HepG2 (cell line): ENCODE results near the gene PBX2. TPM values are rescaled to one million over a fixed set of nuclear protein-coding genes. Genes with fewer than 3 reads are reported as not detected.

Experiments
- ARHGAP35 ChIP-seq: sonication (generic); formaldehyde crosslinking; IDR thresholded peaks from 2 replicates; pipeline ENCODE4 v1.9.0; 2022; ENCODE audit warnings: mild to moderate bottlenecking, inconsistent platforms, moderate library complexity, missing genetic modification reagents, borderline replicate concordance
- ASH2L ChIP-seq: fragments of 300-600, 200-600 bp; sonication (generic); IDR thresholded peaks from 2 replicates; pipeline ENCODE4 v1.7.0; 2017; ENCODE audit warnings: low read depth, mild to moderate bottlenecking, moderate library complexity, mixed read lengths, low read length; ENCODE audit not compliant: insufficient read length
- DPF2 ChIP-seq: sonication (generic); formaldehyde crosslinking; IDR thresholded peaks from 2 replicates; pipeline ENCODE4 v1.4.0; 2020; ENCODE audit warnings: mild to moderate bottlenecking, low read depth, missing genetic modification reagents, borderline replicate concordance
- DZIP1 ChIP-seq: sonication (generic); formaldehyde crosslinking; IDR thresholded peaks from 2 replicates; pipeline ENCODE4 v1.5.0; 2020; ENCODE audit warnings: mild to moderate bottlenecking, missing genetic modification reagents
- FOXJ3 ChIP-seq: sonication (generic); formaldehyde crosslinking; IDR thresholded peaks from 2 replicates; pipeline ENCODE4 v1.4.0; 2020; ENCODE audit warnings: missing genetic modification reagents, mild to moderate bottlenecking, borderline replicate concordance
- FOXM1 ChIP-seq: sonication (generic); formaldehyde crosslinking; IDR thresholded peaks from 2 replicates; pipeline ENCODE4 v1.5.0; 2020; ENCODE audit warnings: missing genetic modification reagents
- GABPB1 ChIP-seq: IDR thresholded peaks from 2 replicates; pipeline ENCODE4 v1.6.1; 2016; ENCODE audit warnings: mild to moderate bottlenecking, missing genetic modification reagents, moderate library complexity, missing compliant biosample characterization
- HDAC1 ChIP-seq: sonication (generic); formaldehyde crosslinking; IDR thresholded peaks from 2 replicates; pipeline ENCODE4 v1.5.1; 2020; ENCODE audit warnings: mild to moderate bottlenecking, missing genetic modification reagents
- HINFP ChIP-seq: sonication (generic); formaldehyde crosslinking; IDR thresholded peaks from 2 replicates; pipeline ENCODE4 v1.4.0; 2020; ENCODE audit warnings: low read depth, mild to moderate bottlenecking, missing genetic modification reagents
- HNF4G ChIP-seq, 2 experiments: sonication (generic) in 1 of 2; formaldehyde crosslinking in 1 of 2; IDR thresholded peaks; 2 replicates each; pipeline versions ENCODE4 v1.4.0 to v1.6.1; 2011 to 2020; ENCODE audit warnings: borderline replicate concordance in 2 of 2, low read depth in 2 of 2, mild to moderate bottlenecking in 2 of 2, low read length in 1 of 2, missing genetic modification reagents in 1 of 2, moderate library complexity in 1 of 2
- IKZF1 ChIP-seq: fragments of 450-650 bp; IDR thresholded peaks from 2 replicates; pipeline ENCODE4 v1.7.1; 2016
- NBN ChIP-seq: fragments of 450-650 bp; conservative IDR thresholded peaks from 2 replicates; pipeline ENCODE4 v1.6.1; 2017
- NFKBIZ ChIP-seq: IDR thresholded peaks from 2 replicates; pipeline ENCODE4 v1.6.1; 2018; ENCODE audit warnings: missing genetic modification reagents, missing compliant biosample characterization
- NR3C1 ChIP-seq: sonication (generic); formaldehyde crosslinking; IDR thresholded peaks from 2 replicates; pipeline ENCODE4 v1.4.0; 2020; ENCODE audit warnings: missing genetic modification reagents
- SALL1 ChIP-seq: sonication (generic); formaldehyde crosslinking; IDR thresholded peaks from 2 replicates; pipeline ENCODE4 v1.8.0; 2022; ENCODE audit warnings: mild to moderate bottlenecking, missing genetic modification reagents
- SIX4 ChIP-seq: sonication (generic); formaldehyde crosslinking; IDR thresholded peaks from 2 replicates; pipeline ENCODE4 v1.4.0; 2020; ENCODE audit warnings: missing genetic modification reagents
- ZNF124 ChIP-seq: sonication (generic); formaldehyde crosslinking; IDR thresholded peaks from 2 replicates; pipeline ENCODE4 v1.4.0; 2020; ENCODE audit warnings: missing genetic modification reagents
- ZNF17 ChIP-seq: sonication (generic); formaldehyde crosslinking; IDR thresholded peaks from 2 replicates; pipeline ENCODE4 v1.5.0; 2020; ENCODE audit warnings: mild to moderate bottlenecking, missing genetic modification reagents
- ZNF275 ChIP-seq: sonication (generic); formaldehyde crosslinking; IDR thresholded peaks from 2 replicates; pipeline ENCODE4 v1.8.0; 2022; ENCODE audit warnings: missing genetic modification reagents, mild to moderate bottlenecking, inconsistent platforms, borderline replicate concordance
- ZNF570 ChIP-seq: sonication (generic); formaldehyde crosslinking; IDR thresholded peaks from 2 replicates; pipeline ENCODE4 v1.4.0; 2020; ENCODE audit warnings: mild to moderate bottlenecking, missing genetic modification reagents, borderline replicate concordance
- ZSCAN20 ChIP-seq: sonication (generic); formaldehyde crosslinking; IDR thresholded peaks from 2 replicates; pipeline ENCODE4 v1.4.0; 2020; ENCODE audit warnings: missing genetic modification reagents, mild to moderate bottlenecking, borderline replicate concordance
- polyA plus RNA-seq, 8 experiments: library from polyadenylated mRNA; depleted of rRNA in 3 of 8; stranded (reverse) in 7 of 8; unstranded in 1 of 8; fragments of >200 nt; fragmentation: Illumina TruSeq in 4 of 8; extraction: Trizol in 4 of 8; gene quantifications; 2 replicates each; pipeline versions ENCODE4 v1.2.1 to v1.2.3, GENCODE V29; 2011 to 2016; ENCODE audit warnings: low read depth in 4 of 8, missing spikeins in 1 of 8, mixed read lengths in 1 of 8; ENCODE audit not compliant: insufficient read depth in 1 of 8
- total RNA-seq, 5 experiments: library from RNA; depleted of rRNA; stranded (reverse); fragments of >200 nt; fragmentation: Illumina TruSeq; extraction: Trizol; gene quantifications; 2 replicates each; pipeline ENCODE4 v1.2.3, GENCODE V29; 2016; ENCODE audit warnings: low read depth in 1 of 5
- TF ChIP-seq, protein P1 (sequence below): IDR thresholded peaks from 2 replicates; pipeline ENCODE4 v1.6.1; 2016
- TF ChIP-seq, protein P2 (sequence below): sonication (generic); formaldehyde crosslinking; IDR thresholded peaks from 2 replicates; pipeline ENCODE4 v1.5.0; 2020; ENCODE audit warnings: missing genetic modification reagents

Gene PBX2
- total and polyA plus RNA-seq, 2 of the 13 experiments (the other 11 are each of a cell fraction or from before 2014, with no cell fraction given) = 42.3 to 77.8 TPM

DNA sequence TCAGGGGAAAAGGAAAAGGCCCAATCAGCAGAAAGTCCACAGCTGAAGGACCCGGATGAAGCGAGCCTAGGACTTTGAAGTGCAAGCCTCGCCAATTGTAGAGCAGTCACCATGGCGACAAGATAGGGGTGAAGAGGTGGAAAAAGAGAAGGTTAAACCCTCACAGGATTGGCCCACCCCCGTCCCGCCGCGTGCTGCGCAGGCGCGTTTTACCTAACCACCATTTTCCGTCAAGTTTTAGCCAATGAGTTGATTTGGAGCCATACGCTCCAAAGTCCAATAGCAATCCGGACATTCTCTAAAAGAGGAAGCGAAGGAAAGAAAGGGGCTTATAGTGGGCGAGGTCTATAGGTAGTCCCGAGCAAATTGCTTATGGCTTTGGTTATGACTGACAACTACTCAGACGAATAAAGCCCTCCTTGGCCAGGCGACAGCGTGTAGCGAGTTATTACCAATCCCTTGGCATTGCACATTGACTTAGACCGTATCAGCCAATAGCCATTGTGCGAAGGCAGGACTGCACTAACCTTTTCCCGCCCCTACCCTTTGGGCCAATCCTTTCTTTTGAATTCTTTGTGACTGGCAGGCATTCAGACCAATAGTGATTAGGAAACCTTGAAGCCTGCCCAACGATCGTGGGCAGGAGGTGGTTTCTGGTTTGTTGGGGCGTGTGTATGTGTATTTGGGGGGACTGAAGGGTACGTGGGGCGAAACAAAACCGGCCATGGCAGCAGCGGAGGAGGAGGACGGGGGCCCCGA lies 12.0 kb downstream of the PBX2 start, which contains the start of gene RNF5 (continued):
- TF ChIP-seq HINFP (CRISPR knock-in tag) (no peak), ZNF570 (no peak), ARHGAP35 (CRISPR knock-in tag) (no peak), DZIP1 (CRISPR knock-in tag) (no peak), DPF2 (no peak), GABPB1 (peak; percentile 31; the same call in 1 of the 2 replicates), IKZF1 (no peak), ZNF124 (no peak), HDAC1 (CRISPR knock-in tag) (peak; percentile 66), ZNF275 (0 out of 2 replicates have a peak, but pooled peaks have one; percentile 5), ZNF17 (CRISPR knock-in tag) (no peak), NR3C1 (CRISPR knock-in tag) (no peak), FOXJ3 (CRISPR knock-in tag) (no peak), SIX4 (no peak), SALL1 (peak; percentile 50), ASH2L (peak; percentile 47), NFKBIZ (peak; percentile 33; the same call in 1 of the 2 replicates), HNF4G (IDR thresholded peaks at IDR 0.05; ENCODE audit: borderline replicate concordance, low read depth, low read length) (peak; percentile 86), HNF4G (CRISPR knock-in tag; IDR thresholded peaks at IDR 0.05; ENCODE audit: borderline replicate concordance, low read depth) (peak; percentile 63; the same call in 1 of the 2 replicates), ZSCAN20 (CRISPR knock-in tag) (no peak), FOXM1 (CRISPR knock-in tag) (no peak), NBN (no peak)
- TF ChIP-seq, protein P1, sequence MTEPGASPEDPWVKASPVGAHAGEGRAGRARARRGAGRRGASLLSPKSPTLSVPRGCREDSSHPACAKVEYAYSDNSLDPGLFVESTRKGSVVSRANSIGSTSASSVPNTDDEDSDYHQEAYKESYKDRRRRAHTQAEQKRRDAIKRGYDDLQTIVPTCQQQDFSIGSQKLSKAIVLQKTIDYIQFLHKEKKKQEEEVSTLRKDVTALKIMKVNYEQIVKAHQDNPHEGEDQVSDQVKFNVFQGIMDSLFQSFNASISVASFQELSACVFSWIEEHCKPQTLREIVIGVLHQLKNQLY (CRISPR knock-in tag) = 0 out of 2 replicates have a peak, but pooled peaks have one; percentile 5
- TF ChIP-seq, protein P2, sequence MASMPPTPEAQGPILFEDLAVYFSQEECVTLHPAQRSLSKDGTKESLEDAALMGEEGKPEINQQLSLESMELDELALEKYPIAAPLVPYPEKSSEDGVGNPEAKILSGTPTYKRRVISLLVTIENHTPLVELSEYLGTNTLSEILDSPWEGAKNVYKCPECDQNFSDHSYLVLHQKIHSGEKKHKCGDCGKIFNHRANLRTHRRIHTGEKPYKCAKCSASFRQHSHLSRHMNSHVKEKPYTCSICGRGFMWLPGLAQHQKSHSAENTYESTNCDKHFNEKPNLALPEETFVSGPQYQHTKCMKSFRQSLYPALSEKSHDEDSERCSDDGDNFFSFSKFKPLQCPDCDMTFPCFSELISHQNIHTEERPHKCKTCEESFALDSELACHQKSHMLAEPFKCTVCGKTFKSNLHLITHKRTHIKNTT = no peak
